GM19452 (cell line): ENCODE data around the gene C12orf76.

Experiments used
- ATAC-seq: cut with Tn5 transposase; IDR thresholded peaks from one replicate; pipeline ENCODE4 v1.9.1; 2021; ENCODE audit not compliant: unreplicated experiment

Gene C12orf76

GRCh38 chr12:109997393-109997792 is 50.9 kb downstream of the C12orf76 start:
- ATAC-seq = no peak

GRCh38 chr12:109996483-109996853 is 51.9 kb downstream of the C12orf76 start:
- no peak for ATAC-seq

GRCh38 chr12:109995686-109996482 is 52.4 kb downstream of the C12orf76 start, which contains the start of gene GIT2:
Gene GIT2, minus strand, starts transcription at chr12:109996368. Its CDS starts 144 bp downstream, at chr12:109996224.
- ATAC-seq = peak; percentile 60

GRCh38 chr12:109995361-109995685 is 53.0 kb downstream of the C12orf76 start:
- no peak for ATAC-seq

- no peak for ATAC-seq
Measured at GRCh38 chr12:109994401-109995175, 53.7 kb downstream of the C12orf76 start.

GRCh38 chr12:109993091-109993490 is 55.2 kb downstream of the C12orf76 start:
- ATAC-seq = no peak

- ATAC-seq = no peak
Measured at GRCh38 chr12:109991586-109991985, 56.7 kb downstream of the C12orf76 start.
